MG63 (cell line): ENCODE results near the gene DAB2. TPM values are rescaled to one million over a fixed set of nuclear protein-coding genes. Genes with fewer than 3 reads are reported as not detected.

Source experiments
- DNase-seq: peaks from one replicate; pipeline ENCODE4 v3.0.0-alpha.2; 2020
- H3K27me3 ChIP-seq: fragments of 250-450 bp; sonication (Bioruptor Pico); 2 replicates; pipeline ENCODE4 v1.5.1; 2020; ENCODE audit warnings: mild to moderate bottlenecking, moderate library complexity
- H3K36me3 ChIP-seq: fragments of 250-450 bp; sonication (Bioruptor Pico); 2 replicates; pipeline ENCODE4 v1.5.1; 2020; ENCODE audit warnings: mild to moderate bottlenecking, moderate library complexity
- H3K4me3 ChIP-seq: fragments of 250-450 bp; sonication (Bioruptor Pico); 2 replicates; pipeline ENCODE4 v1.5.1; 2020; ENCODE audit warnings: mild to moderate bottlenecking, moderate library complexity
- H3K9me3 ChIP-seq: fragments of 250-450 bp; sonication (Bioruptor Pico); 2 replicates; pipeline ENCODE4 v1.5.1; 2020; ENCODE audit warnings: mild to moderate bottlenecking, moderate library complexity
- total RNA-seq: library from RNA; depleted of rRNA; stranded (reverse); fragments of >200 nt; shearing (Covaris generic); gene quantifications from 2 replicates; pipeline ENCODE4 v1.2.3, GENCODE V29; 2014; ENCODE audit warnings: low replicate concordance; rRNA removed

The DAB2 gene
- total RNA-seq = 49.6 and 53.1 TPM in 2 replicates

DNA sequence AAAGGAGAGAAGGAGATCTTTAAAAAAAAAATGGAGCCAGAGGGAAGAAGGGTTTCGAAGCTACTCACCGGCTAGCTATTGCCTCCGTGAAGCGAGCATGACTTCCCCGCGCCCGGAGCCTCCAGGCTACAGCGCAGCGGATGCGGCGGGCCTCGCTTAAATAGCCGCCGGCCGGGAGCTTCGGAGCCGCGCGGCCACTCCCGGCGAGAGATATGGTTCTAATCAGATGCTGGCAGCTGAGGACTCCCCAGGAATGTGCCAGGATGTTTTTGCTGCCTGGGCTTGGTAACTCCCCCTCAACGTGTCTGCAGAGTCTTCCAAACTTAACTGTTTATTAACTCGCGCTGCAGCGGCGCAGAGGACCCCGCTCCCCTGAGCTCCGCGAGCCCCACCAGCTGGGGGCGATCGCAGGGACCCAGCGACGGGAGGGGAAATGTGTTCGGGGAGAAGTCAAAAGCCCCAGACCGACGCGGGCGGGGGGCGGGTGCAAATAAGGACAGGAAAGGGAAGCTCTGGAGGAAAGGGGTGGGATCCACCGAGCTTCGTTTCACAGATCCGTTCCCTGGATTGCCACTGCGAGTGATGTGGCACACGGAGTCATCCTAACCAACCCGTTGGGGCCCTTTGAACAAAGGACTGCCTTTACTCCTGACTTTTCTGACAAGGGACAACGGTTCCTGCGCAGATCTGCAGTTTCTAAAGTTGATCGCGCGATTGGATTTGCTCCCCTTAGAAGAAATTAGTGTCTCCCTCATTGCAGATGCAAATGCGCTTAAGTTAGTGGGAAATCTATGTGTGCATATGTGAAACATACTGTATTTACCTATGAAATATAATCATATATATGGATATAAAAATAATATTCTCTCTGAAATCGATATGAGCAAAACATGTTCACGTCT is at the start of gene DAB2:
DAB2 (minus strand) TSS at position 245 of the 902 bp plus-strand sequence. CDS start 30,660 bp downstream, outside the sequence.
- Histone ChIP-seq H3K9me3 (no peaks in the 10 kb centered on the region), H3K36me3 (peaks cover 26% of the 10 kb centered on the region), H3K4me3 (peak within 1 kb of the TSS; percentile 70), H3K27me3 (no peaks in the 10 kb centered on the region)
- peak; percentile 98 for DNase-seq

DNA sequence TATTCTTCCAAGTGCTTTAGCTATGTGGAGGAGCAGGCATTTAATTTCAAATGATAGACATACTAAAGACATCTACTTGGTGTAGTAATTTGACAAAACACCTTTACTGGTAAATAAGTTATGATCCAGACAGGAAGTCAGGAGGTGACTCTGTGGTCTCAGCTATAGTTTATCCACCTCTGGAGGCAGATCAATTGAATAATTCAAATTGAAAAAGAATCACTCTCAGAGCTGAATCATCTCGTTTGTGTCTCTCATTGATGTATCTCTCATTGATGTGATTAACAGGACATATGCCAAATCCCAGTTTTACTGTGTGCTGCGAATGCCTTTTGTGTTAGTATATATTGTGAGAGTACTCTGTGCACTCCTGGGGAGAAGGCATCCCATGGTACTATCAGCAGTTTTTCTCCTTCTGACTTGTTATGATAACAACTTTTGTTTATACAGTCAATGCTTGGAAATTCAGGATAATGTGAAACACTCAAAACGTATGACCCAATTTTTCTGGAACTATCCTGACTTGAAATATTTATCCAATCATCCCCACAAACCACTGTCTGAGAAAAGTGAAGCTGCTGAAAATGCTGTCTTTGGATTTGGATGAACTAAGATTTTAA is 48.5 kb upstream of the DAB2 start:
- no peak overlapping the region for H3K4me3 ChIP-seq
- DNase-seq = peak; percentile 47

DNA sequence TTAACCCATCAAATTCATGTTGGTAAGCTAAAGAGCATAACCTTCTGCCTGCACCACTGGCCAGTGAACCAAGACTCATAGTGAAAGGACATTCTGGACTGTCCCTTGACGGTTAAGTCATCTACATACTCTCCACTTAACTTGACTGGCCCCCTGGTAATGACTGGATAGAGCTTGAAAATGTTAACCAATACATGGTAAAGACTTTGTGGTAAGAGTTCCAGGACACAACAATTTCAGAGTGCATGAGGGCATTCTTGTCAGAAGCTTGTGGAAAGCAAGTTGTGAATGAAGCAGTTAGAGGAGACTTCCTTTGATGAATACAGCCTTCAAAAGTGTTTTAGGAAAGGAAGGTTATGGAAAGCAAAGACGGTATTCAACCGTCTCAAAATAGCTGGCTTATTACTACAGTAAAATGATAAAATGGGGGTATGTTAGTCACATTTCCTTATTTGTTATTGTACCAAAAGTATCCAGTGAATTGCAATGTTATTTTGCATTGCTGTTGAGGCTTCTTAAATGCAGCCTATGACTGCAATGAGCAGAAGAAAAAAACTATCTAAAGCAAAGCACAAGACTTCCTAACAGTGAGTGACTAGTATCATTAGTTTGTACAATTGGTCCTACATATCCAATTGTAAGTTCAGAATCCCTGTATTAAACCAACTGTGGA is 47.2 kb upstream of the DAB2 start:
- no peaks in the 10 kb centered on the region for H3K27me3 ChIP-seq
- no peaks in the 10 kb centered on the region for H3K9me3 ChIP-seq
- no peak overlapping the region for H3K4me3 ChIP-seq
- DNase-seq = no peak
- H3K36me3 ChIP-seq = no peaks in the 10 kb centered on the region

More for the DNA sequence above, 48.5 kb upstream of the DAB2 start:
- Histone ChIP-seq H3K27me3 (no peaks in the 10 kb centered on the region), H3K36me3 (no peaks in the 10 kb centered on the region), H3K9me3 (no peaks in the 10 kb centered on the region)

DNA sequence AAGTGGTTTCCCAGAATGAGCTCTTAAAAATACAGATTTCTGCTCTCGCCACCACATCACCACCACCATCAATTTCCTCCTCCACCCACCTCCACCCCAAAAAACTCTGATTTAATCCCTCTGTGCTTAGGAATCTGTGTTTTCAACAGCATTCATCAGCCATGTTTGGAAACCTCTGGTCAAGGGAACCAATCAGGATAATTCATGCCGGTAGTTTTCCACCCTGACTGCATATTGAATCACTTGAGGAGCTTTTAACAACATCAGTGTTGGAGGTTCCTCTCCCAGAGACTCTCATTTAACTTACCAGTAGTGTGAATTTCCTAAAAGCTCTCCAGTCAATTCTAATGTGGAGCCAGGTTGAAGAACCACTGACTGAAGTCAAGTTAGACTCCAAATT is 46.0 kb upstream of the DAB2 start:
- Histone ChIP-seq H3K9me3 (no peaks in the 10 kb centered on the region), H3K36me3 (no peaks in the 10 kb centered on the region), H3K27me3 (no peaks in the 10 kb centered on the region), H3K4me3 (no peak overlapping the region)
- DNase-seq = no peak

DNA sequence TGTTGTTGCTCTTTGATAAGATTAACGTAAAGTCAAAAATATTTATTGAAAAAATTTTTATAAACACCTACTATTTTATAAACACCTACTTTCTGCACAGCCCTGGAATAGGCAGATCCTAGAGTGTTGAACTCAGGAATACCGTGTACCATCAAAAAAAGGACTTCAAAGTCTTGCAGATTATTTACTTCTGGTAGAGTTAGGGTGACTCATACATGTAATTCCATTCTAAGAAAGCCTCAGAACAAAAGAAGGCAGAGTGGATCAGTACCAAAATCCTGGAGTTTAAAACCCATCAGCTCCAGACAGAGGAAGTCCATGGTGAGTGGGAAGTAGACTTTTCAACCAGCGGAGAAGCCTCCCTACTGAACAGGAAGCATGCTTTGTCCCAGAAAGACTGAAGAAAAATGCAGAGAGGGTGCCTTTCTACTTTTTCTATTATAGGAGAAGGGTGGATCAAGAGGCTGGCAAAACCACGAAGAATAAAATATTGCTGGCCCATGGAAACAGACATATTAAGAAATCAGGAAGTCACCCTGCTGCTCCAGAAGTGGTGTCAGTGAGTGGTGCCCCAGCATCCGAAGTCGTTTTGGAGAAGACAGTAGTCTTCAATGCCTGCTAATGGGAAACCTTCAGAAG is 45.1 kb upstream of the DAB2 start:
- H3K27me3 ChIP-seq = no peaks in the 10 kb centered on the region
- DNase-seq = no peak
- H3K4me3 ChIP-seq = no peak overlapping the region
- H3K9me3 ChIP-seq = no peaks in the 10 kb centered on the region
- H3K36me3 ChIP-seq = no peaks in the 10 kb centered on the region

DNA sequence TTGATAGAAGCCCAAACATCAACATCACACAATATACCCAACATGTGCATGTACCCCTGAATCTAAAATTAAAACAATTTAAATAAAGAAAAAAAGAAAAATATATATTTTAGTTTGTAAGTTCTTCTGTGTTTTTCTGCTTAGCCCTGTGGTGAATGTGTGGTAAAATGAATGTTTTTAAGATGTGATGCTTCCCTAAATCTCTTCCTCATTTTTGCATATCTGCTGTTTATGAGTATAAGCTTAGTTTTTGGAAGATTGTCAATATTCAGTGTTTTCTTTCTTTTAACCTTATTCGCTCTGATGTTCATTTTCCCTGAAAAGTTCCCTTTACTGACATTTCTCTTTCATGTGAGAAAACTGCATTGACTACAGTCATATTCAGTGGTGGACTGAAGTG is 44.4 kb upstream of the DAB2 start:
- no peaks in the 10 kb centered on the region for H3K36me3 ChIP-seq
- no peak for DNase-seq
- no peaks in the 10 kb centered on the region for H3K9me3 ChIP-seq
- no peak overlapping the region for H3K4me3 ChIP-seq
- no peaks in the 10 kb centered on the region for H3K27me3 ChIP-seq

DNA sequence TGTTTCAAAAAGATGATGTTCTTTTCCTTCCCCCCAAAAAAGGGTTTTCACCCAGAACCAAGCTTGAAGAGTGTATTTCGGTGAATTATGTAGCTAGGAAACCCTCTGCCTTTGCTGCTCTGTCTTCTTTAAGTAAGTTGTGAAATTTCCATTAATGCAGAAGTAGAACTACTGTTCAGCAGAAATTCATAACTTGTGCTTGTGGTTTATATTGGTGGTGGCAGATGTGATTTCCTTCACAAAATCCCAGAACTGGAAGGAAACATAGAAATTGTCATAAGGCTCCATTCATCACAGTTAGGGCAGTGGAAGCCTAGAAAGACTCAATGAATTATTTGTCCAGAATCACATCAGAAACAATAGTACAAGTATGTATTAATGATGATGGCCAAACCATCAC is 42.1 kb upstream of the DAB2 start:
- no peaks in the 10 kb centered on the region for H3K27me3 ChIP-seq
- no peaks in the 10 kb centered on the region for H3K9me3 ChIP-seq
- H3K36me3 ChIP-seq = no peaks in the 10 kb centered on the region
- DNase-seq = no peak
- H3K4me3 ChIP-seq = no peak overlapping the region

DNA sequence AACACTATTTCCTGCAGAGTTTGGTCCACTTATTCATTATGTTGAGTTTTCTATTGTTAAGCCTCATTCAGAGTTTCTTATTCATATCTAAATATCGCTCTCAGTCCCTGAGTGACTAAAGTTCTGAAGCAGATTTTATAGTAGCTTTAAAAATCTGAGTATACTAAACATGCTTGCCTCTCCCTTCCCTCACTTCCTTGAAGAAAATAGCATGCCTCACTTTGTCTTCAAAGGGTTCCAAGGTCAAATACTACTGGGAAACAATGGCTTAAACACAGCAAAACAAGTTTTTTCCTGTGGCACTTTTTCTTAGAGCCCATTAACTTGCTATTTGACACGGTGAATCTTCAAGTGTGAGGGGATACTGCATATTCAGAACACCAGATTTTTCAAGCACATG is 41.1 kb upstream of the DAB2 start:
- Histone ChIP-seq H3K9me3 (no peaks in the 10 kb centered on the region), H3K4me3 (no peak overlapping the region), H3K27me3 (no peaks in the 10 kb centered on the region), H3K36me3 (no peaks in the 10 kb centered on the region)
- no peak for DNase-seq

DNA sequence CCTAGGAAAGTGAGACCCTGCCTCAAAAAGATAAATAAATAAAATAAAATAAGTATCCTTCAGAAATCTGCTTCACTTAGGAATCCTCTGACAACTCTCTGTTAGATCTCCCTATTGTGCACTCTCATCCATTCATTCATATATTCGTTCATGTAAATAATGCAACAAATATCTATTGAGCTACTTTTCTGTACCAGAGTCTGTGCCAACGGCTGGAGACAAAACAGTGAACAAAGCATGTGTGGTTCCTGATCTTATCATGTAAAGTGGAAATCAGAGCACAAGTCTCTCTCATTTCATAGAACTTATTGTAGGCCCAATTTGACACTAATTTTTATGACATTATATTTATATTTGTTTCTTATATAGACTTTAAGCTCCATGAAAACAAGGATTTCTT is 40.3 kb upstream of the DAB2 start:
- no peaks in the 10 kb centered on the region for H3K36me3 ChIP-seq
- no peak overlapping the region for H3K4me3 ChIP-seq
- DNase-seq = no peak
- no peaks in the 10 kb centered on the region for H3K9me3 ChIP-seq
- no peaks in the 10 kb centered on the region for H3K27me3 ChIP-seq

DNA sequence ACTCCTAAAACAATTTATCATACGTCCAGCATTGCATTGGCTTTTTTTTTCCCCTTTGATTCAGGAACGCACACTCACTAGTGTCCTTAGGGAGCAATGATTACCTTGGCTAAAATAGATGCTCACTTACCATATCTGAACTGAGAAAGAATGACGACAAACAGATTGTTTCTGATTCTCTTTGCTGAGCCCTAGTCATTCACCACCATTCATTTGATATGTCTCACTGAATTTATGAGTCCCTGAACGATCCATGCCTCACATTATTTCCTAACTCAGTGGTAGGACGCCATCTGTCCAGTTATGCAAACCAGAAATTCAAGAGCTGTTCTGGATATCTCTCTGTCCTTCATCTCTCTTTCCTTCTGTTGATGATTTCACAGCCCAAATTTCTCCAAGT is 39.3 kb upstream of the DAB2 start:
- Histone ChIP-seq H3K36me3 (no peaks in the 10 kb centered on the region), H3K9me3 (no peaks in the 10 kb centered on the region), H3K27me3 (no peaks in the 10 kb centered on the region), H3K4me3 (no peak overlapping the region)
- no peak for DNase-seq

DNA sequence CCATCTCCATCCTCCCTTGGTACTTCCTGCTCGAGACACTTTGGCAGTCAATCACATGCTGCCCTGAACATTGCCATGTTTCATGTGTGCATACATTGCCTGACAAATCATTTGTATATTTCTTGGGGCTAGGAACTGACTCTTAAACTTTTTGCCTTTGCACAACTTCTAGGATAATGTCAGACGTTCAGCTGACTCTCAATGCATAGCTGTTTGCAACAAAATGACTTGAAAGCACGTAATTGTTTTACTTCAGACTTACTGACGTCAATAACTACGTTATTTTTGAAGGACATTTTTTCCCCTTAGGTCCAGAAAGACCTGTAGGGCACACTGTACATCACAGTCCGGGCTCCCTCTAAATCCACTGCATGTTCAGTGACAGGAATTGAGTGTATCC is 37.4 kb upstream of the DAB2 start:
- Histone ChIP-seq H3K9me3 (no peaks in the 10 kb centered on the region), H3K4me3 (no peak overlapping the region), H3K36me3 (no peaks in the 10 kb centered on the region), H3K27me3 (no peaks in the 10 kb centered on the region)
- no peak for DNase-seq

DNA sequence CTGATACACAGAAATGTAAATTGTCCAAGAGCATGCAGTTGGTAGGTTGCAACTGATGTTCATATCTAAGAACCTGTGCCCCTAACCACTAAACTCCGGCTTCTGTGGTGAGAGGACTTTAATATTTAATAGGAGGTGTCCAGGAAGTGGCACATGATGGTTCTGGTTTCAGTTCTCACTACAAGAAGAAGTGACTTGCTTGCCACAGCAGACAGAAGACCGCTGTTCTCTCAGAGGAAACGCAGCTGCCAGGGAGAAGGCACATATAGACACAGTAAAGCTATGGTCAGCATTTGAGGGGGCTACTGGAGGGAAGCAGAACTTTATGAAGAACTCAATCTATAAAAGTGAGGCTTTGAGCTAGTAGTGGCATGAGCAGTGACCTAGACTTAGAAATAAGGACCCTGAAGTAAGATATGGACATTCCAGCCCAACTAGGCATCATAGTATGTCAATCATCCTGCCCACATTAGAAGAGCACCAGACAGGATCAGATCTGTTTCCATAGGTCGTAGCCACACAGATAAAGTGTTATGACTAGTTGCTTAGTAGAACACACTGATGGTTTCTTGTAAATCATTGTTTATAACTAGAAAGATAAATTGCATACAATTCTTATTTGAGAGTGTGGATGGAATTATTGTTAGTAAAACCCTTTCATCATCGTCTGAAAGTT is 36.4 kb upstream of the DAB2 start:
- no peak for DNase-seq
- Histone ChIP-seq H3K27me3 (no peaks in the 10 kb centered on the region), H3K36me3 (no peaks in the 10 kb centered on the region), H3K9me3 (no peaks in the 10 kb centered on the region), H3K4me3 (no peak overlapping the region)

DNA sequence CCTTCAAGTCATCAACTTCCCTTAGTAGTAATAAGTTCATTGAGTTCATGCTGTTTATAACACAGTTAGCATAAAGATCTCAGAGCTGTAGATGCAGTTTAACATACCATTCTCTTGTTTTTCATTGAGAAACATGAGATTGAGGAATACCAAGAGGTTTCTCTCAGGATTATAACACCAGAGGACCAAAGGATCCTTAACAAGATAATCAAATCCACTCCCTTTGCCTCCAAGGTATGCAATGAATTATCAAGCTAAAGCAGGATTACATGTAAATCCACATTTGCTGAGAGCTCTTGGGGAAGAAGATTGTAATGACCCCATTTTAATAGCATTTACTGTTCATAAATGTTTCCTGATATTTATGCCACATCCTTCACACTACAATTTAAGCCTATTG is 35.1 kb upstream of the DAB2 start:
- Histone ChIP-seq H3K9me3 (no peaks in the 10 kb centered on the region), H3K36me3 (no peaks in the 10 kb centered on the region), H3K27me3 (no peaks in the 10 kb centered on the region), H3K4me3 (no peak overlapping the region)
- no peak for DNase-seq

DNA sequence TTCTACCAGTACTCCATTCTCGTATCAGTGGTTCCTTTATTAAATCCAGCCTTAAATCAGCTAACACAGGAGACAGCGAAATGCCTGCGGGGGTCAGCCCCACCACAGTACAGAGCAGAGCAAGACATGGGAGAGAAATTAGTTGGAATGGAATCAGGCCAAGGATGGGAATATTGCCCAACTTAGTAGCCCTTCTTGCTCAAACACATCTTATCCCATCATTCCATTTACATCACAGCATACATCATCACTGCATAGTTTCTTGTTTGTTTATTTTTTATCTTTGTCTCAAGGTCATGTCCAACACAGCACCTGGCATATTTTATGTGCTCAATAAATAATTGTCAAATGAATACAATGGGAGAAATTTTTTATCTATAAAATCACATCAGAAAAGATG is 34.3 kb upstream of the DAB2 start:
- Histone ChIP-seq H3K4me3 (no peak overlapping the region), H3K9me3 (no peaks in the 10 kb centered on the region), H3K27me3 (no peaks in the 10 kb centered on the region), H3K36me3 (no peaks in the 10 kb centered on the region)
- no peak for DNase-seq

DNA sequence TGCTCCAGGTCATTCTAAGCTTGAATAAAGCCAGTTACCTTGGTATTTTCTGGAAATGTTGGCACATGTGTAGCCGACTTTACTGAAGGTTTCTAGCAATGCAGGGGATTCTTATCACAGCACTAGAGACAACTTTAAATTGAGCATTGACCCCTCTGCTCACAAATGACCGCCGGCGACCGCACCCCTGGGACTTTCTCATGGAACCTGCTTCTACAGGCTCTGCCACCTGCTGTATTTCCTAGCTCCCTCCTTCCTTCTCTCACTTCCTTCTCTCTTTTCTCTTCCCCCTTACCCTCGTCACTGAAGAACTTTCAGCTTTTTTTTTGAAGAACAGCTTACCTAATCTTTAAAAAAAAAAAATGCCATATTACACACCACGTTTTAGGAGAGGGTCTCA is 30.9 kb upstream of the DAB2 start:
- DNase-seq = no peak
- H3K9me3 ChIP-seq = no peaks in the 10 kb centered on the region
- H3K27me3 ChIP-seq = no peaks in the 10 kb centered on the region
- H3K36me3 ChIP-seq = no peaks in the 10 kb centered on the region
- no peak overlapping the region for H3K4me3 ChIP-seq

DNA sequence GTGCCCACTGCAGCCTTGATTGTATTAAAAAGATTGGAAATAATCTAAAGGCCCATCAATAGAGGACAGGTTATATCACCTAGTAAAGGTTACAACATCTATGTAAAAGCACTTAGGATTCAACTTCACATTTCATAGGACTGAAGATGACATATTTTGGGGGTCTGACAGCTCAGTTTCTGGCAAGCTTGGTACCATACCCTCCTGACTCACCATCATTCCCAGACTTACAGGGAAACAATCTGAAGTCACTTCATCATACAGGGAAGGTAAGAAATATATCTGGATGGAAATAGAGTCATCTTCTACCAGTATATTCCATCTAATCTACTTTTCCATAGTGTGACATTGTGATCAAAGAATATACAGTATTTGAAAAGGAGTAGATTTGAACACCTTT is 28.8 kb upstream of the DAB2 start:
- peak; percentile 9 for DNase-seq
- Histone ChIP-seq H3K9me3 (no peaks in the 10 kb centered on the region), H3K27me3 (no peaks in the 10 kb centered on the region), H3K36me3 (no peaks in the 10 kb centered on the region), H3K4me3 (no peak overlapping the region)

DNA sequence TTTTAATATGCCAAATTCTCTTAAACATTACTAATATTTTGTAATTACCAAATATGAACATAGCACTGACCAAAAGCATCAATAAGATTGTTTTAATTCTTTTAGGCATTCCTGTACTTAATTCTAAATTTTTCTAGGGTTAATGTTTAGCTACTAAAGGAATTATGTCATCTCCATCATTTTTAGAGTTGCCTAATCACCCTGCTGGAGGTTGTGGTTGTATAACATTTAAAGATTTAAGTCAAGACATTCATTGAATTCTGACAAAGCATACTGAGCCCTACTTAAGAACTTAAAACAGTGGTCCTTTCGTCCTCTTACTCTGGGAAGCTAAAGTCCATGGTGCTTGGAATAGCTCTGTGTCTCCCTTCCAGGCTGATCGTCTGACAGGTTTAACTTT is 28.1 kb upstream of the DAB2 start:
- Histone ChIP-seq H3K36me3 (no peaks in the 10 kb centered on the region), H3K9me3 (no peaks in the 10 kb centered on the region), H3K4me3 (no peak overlapping the region), H3K27me3 (no peaks in the 10 kb centered on the region)
- no peak for DNase-seq
